ENCODE measurements around the gene ZNF653.

The ZNF653 gene

GRCh38 chr19:11452620-11453310 lies 52.9 kb downstream of the ZNF653 start:
- no peak for DNase-seq (ENCODE audit: low read depth)
- no peak overlapping the region for H3K4me3 ChIP-seq (replicated peaks; ENCODE audit: low read depth, low read length)

GRCh38 chr19:11451871-11452619 lies 53.6 kb downstream of the ZNF653 start:
- no peak for DNase-seq (ENCODE audit: low read depth)
- H3K4me3 ChIP-seq (replicated peaks; ENCODE audit: low read depth, low read length): no peak overlapping the region
- TF ChIP-seq, protein P1, sequence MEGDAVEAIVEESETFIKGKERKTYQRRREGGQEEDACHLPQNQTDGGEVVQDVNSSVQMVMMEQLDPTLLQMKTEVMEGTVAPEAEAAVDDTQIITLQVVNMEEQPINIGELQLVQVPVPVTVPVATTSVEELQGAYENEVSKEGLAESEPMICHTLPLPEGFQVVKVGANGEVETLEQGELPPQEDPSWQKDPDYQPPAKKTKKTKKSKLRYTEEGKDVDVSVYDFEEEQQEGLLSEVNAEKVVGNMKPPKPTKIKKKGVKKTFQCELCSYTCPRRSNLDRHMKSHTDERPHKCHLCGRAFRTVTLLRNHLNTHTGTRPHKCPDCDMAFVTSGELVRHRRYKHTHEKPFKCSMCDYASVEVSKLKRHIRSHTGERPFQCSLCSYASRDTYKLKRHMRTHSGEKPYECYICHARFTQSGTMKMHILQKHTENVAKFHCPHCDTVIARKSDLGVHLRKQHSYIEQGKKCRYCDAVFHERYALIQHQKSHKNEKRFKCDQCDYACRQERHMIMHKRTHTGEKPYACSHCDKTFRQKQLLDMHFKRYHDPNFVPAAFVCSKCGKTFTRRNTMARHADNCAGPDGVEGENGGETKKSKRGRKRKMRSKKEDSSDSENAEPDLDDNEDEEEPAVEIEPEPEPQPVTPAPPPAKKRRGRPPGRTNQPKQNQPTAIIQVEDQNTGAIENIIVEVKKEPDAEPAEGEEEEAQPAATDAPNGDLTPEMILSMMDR (IDR thresholded peaks at IDR 0.05; ENCODE audit: low read length, missing control alignments): no peak

More at GRCh38 chr19:11452620-11453310, 52.9 kb downstream of the ZNF653 start:
- TF ChIP-seq, protein P1 (IDR thresholded peaks at IDR 0.05; ENCODE audit: low read length, missing control alignments): peak; percentile 13

DNA sequence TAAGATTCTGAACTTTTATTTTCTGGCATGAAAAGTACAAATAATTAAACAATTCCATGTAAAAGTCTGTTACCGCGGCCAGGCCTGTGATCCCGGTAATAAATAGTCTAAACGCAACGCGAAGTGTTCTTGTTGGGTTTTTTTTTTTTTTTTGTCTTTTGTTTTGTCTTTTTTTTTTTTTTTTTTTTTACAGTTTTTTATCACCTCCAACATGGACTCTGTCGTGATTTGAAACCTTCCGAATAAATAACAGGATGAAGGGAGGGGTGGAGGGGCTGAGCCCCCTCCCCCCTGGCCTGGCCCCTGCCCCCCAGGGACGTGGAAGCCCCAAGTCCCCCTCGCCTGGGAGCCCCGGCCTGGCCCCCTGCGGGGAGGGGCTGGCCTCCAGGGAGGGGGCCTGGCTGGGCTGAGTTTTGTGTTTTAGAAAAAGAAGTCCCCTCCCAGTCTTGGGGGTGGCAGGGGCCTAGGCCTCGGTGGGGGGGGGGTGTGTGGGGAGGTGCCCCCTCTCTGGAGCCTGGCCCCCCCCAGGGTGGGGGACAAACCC lies 54.2 kb downstream of the ZNF653 start:
- H3K4me3 ChIP-seq (replicated peaks; ENCODE audit: low read depth, low read length): no peak overlapping the region
- DNase-seq (ENCODE audit: low read depth): no peak

DNA sequence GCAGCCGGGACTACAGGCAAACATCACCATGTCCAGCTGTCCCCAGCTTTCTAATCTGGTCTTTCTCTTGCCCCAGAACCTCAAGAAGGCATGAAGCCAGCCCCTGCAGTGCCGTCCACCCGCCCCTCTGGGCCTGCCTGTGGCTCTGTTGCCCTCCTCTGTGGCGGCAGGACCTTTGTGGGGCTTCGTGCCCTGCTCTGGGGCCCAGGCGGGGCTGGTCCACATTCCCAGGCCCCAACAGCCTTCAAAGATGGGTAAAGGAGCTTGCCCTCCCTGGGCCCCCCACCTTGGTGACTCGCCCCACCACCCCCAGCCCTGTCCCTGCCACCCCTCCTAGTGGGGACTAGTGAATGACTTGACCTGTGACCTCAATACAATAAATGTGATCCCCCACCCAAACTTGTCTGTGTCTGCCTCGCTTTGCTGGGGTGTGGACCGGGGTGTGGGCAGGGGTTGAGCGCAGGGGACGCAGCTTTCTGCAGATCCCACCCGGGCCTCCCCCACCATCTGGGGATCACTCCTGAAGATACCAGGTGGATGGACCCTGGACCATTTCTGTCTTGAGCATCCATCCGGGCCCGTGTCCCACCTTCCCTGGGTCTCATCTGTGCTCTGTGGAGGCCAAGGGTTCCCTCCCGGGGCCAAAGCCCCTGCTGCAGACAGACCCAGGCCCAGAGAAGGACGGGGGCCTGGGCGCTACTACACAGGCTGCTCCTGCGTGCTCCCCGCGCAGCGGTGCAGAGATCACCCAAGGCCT lies 54.9 kb downstream of the ZNF653 start:
- no peak overlapping the region for H3K4me3 ChIP-seq (replicated peaks; ENCODE audit: low read depth, low read length)
- DNase-seq (ENCODE audit: low read depth): no peak
- TF ChIP-seq, protein P1 (IDR thresholded peaks at IDR 0.05; ENCODE audit: low read length, missing control alignments): no peak

More for the DNA sequence above, 54.2 kb downstream of the ZNF653 start:
- TF ChIP-seq, protein P1 (IDR thresholded peaks at IDR 0.05; ENCODE audit: low read length, missing control alignments): no peak

DNA sequence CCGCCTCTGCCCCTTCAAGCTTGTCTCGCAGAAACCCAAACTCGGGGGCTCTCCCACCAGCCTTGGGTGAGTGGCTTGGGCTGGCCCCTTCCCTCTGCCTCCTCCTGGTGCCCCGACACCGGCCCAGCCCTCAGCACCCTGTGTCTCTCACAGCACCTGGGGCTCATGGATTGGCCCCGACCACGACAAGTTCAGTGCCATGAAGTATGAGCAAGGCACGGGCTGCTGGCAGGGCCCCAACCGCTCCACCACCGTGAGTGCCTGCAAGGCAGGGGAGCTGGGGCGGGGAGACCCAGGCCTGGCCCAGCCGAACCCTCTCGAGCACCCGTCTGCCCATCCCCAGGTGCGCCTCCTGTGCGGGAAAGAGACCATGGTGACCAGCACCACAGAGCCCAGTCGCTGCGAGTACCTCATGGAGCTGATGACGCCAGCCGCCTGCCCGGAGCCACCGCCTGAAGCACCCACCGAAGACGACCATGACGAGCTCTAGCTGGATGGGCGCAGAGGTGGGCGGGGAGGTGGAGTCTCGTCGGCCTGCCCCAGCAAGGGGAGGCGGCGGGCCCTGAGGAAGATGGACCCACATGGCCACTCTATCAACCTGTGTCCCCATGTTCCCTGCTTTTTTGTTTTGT lies 56.6 kb downstream of the ZNF653 start:
- DNase-seq (ENCODE audit: low read depth): no peak
- TF ChIP-seq, protein P1 (IDR thresholded peaks at IDR 0.05; ENCODE audit: low read length, missing control alignments): no peak
- no peak overlapping the region for H3K4me3 ChIP-seq (replicated peaks; ENCODE audit: low read depth, low read length)

DNA sequence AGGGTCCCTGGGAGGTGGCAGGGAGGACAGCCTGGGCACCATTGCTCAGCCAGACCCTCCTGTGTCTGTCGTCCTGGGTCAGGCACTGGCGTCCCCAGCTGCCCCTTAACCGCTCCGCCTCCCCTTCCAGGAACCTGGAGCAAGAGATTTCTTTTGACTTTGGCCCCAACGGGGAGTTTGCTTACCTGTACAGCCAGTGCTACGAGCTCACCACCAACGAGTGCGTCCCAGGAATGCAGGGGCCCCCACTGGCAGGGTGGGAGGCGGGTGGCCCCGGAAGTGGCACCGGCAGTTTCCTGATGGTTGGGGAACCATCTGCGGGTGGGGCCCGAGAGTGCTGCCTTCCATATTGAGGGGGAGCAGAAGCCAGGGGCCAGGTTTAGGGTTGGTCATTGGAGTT lies 57.2 kb downstream of the ZNF653 start:
- TF ChIP-seq, protein P1 (IDR thresholded peaks at IDR 0.05; ENCODE audit: low read length, missing control alignments): no peak
- no peak overlapping the region for H3K4me3 ChIP-seq (replicated peaks; ENCODE audit: low read depth, low read length)

More for the DNA sequence above, 57.2 kb downstream of the ZNF653 start:
- DNase-seq (ENCODE audit: low read depth): no peak

All from fibroblast of pulmonary artery (primary cell).